SJSA1 (cell line): ENCODE results near the gene MAML3. TPM values are rescaled to one million over a fixed set of nuclear protein-coding genes. Genes with fewer than 3 reads are reported as not detected.

ENCODE experiments used
- DNase-seq, 2 experiments: peaks; one replicate each; pipeline ENCODE4 v3.0.0-alpha.2; 2015 to 2020; ENCODE audit warnings: low spot score in 2 of 2, low read depth in 1 of 2
- H3K27ac ChIP-seq: fragments of 250-450 bp; sonication (Bioruptor Pico); 2 replicates; pipeline ENCODE4 v1.5.1; 2020; ENCODE audit warnings: mild to moderate bottlenecking, moderate library complexity
- H3K27me3 ChIP-seq: fragments of 250-450 bp; sonication (Bioruptor Pico); replicated peaks from 2 replicates; pipeline ENCODE4 v1.5.1; 2020; ENCODE audit warnings: mild to moderate bottlenecking, moderate library complexity
- H3K36me3 ChIP-seq: fragments of 250-450 bp; sonication (Bioruptor Pico); 2 replicates; pipeline ENCODE4 v1.5.1; 2020; ENCODE audit warnings: mild to moderate bottlenecking
- H3K4me1 ChIP-seq: fragments of 250-450 bp; sonication (Bioruptor Pico); replicated peaks from 2 replicates; pipeline ENCODE4 v1.6.1; 2021; ENCODE audit warnings: mild to moderate bottlenecking
- H3K4me3 ChIP-seq: fragments of 250-450 bp; sonication (Bioruptor Pico); 2 replicates; pipeline ENCODE4 v1.5.1; 2020; ENCODE audit warnings: mild to moderate bottlenecking
- H3K9me3 ChIP-seq: fragments of 250-450 bp; sonication (Bioruptor Pico); replicated peaks from 2 replicates; pipeline ENCODE4 v1.5.1; 2020; ENCODE audit warnings: mild to moderate bottlenecking
- total RNA-seq: library from RNA; depleted of rRNA; stranded (reverse); fragments of >200 nt; shearing (Covaris generic); gene quantifications from 2 replicates; pipeline ENCODE4 v1.2.3, GENCODE V29; 2014

Gene MAML3
- total RNA-seq, 1 experiment from 2014 or later, result 1.8 TPM

DNA sequence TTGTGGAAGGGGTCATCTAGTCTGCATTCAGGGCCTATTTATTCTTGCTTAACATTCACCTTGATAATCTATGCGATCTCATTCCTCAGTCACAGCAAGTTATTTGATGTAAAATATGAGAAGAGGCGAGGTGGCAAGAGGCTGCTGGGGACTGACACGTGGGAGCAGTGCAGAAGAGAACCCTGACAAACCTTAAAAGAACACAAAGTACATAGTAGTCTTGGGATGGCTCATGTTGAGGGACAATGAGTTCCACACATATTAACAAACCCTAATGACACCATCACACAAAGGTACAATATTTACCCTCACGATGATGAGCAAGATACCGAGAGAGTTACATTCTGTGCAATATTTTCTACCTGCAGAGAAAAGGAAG lies 57.5 kb downstream of the MAML3 start:
- peaks cover 86% of the 10 kb centered on the region for H3K4me1 ChIP-seq
- no peaks in the 10 kb centered on the region for H3K9me3 ChIP-seq
- no peak overlapping the region for H3K4me3 ChIP-seq
- no peaks in the 10 kb centered on the region for H3K27me3 ChIP-seq
- no peaks in the 10 kb centered on the region for H3K36me3 ChIP-seq
- no peak for DNase-seq
- H3K27ac ChIP-seq, result peak overlapping the region; percentile 84

DNA sequence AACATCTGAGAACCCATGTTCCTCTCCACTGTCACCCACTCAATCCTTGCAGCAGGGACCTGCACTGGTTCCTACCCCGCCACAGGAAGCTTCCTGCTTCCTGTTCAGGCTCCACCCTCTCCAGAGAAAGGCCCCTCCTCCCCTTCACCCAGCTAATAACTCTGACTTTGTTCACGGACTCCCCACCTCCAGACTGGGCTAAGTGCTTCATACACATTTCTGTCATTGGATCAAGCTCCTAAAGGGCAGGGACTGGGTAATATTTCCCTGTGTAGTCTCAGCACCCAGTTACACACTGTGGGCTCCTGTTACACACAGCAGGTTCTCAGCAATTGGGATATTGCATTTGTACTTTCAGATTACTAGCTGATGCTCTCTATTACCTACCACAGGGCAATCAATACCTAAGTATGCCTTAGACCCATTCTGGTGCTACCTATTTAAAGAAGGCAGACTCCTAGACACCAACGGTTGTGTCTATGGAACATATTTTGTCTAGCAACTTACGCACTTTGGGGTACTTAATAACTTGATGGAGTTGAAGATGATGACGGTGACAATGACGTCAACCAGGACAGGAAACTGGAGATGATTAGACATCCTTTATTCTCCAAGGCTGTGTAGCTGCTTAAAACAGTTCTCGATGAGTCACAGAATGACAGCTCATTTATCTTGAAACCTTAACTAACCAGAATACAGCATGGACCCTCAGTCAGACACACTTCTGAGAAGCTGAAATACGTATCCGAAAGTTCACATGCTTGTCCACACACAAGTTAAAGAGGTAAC lies 58.1 kb downstream of the MAML3 start:
- peak overlapping the region; percentile 84 for H3K27ac ChIP-seq
- H3K4me1 ChIP-seq, result peaks cover 92% of the 10 kb centered on the region
- peak; percentile 66 to 76 for DNase-seq
- no peaks in the 10 kb centered on the region for H3K9me3 ChIP-seq
- H3K36me3 ChIP-seq, result no peaks in the 10 kb centered on the region
- H3K27me3 ChIP-seq, result no peaks in the 10 kb centered on the region
- no peak overlapping the region for H3K4me3 ChIP-seq

DNA sequence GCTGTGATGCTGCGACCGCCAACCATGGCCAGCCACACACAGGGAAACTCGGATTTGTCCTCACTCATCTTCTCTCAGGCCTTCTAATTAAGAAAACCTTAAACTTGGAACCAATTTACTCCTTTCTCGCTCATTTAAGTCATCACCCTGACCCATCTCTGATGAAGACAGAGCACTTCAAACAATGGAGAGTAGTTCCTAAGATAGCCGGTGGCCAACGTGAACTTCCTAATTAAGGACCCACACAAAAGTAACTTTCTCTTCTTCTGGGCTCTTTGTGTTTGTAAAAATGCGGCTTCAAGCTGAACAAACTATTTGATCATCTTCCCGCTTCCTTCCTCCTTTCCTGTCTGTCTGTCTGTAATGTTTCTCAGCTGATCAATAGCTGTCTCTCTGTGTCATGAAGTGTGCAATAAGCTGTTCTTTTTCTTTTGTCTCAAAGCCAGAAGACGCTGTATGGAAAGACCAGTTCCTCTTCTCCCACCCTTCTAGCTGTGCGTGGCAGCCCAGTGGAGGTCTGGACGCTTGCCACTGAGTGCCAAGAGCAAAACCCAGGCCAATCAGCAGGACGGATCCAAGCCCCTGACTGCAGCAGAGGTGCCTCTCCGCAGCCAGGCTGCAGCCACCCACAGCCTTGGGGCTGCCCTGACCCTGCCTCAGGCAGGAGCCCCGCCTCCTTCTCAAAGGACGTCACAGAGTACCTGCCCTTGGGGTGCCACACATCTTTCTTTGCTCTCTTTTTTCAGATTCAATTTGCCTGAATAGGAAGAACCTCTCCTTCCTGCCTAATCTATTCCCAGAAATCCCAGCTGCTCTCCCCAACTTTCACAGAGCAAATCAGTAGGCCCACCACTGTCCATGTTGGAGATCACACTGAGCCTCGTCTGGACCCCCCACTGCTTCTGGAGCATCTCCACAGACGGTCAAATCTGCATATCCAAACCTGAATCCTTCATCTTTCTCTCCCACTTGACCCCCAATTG lies 59.3 kb downstream of the MAML3 start:
- H3K9me3 ChIP-seq, result no peaks in the 10 kb centered on the region
- no peak overlapping the region for H3K4me3 ChIP-seq
- H3K4me1 ChIP-seq, result peaks cover 95% of the 10 kb centered on the region
- peak overlapping the region; percentile 84 for H3K27ac ChIP-seq
- H3K27me3 ChIP-seq, result no peaks in the 10 kb centered on the region
- no peaks in the 10 kb centered on the region for H3K36me3 ChIP-seq
- peak; percentile 72 to 74 for DNase-seq

DNA sequence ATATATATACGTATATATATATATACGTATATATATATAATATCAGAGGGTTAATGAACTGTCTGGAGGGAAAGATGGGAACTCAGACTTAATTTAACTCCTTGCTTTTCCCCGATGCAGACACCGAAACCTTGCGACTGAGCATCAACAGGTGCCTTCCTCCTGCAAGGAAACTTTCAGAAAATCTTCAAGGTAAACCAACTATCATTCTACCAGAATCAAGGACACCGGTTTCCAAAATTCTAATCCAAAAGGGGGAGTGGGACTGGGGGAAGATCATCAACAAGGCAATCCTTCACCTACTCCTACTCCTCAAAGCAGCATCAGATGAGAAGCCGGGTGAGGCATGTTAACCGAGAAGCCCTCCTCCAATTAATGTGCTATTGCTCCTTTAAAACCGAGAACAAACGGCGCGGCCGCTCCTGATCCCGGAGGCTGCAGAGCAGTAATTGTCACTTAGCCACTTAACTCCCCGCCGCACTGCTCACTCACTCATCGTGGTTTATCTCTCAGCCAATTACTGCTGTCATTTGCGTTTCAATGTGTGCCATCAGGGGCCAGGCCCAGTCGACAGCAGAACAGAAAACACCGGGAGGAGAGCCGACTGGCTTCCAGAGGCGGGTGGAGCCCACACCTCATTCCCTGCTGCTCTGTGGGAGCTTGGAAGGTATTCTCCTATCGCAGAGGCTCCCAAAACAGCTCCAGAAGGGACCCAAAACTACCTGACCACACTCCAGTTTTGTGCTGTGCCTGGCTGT lies 61.7 kb downstream of the MAML3 start:
- Histone ChIP-seq H3K27ac (peak overlapping the region; percentile 45), H3K36me3 (no peaks in the 10 kb centered on the region), H3K4me1 (peaks cover 85% of the 10 kb centered on the region), H3K4me3 (0 out of 2 replicates have a peak overlapping the region, but pooled peaks have one; percentile 0), H3K9me3 (no peaks in the 10 kb centered on the region), H3K27me3 (no peaks in the 10 kb centered on the region)
- peak in 1 of 2 experiments; percentile 53 for DNase-seq

DNA sequence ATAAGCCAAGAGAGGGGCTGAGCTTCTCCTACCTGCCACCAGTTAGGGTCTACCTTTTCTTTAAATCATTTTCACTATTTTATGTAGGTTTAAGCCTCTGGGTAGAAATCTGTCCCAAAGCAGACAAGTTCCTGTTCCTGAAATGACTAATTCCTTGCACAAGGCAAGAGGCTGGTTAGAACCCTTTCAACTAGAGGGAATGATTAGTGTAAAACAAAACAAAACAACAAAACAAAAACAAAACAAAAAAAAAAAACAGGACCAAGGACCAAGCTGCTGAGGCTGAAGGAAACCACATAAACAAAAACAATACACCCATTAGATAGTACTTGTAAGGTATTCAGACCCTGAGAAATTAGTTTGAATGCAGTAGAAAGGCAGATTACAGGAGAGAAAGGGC lies 62.7 kb downstream of the MAML3 start:
- DNase-seq, result peak in 1 of 2 experiments; percentile 53
- Histone ChIP-seq H3K4me3 (no peak overlapping the region), H3K27me3 (no peaks in the 10 kb centered on the region), H3K4me1 (peaks cover 80% of the 10 kb centered on the region), H3K36me3 (no peaks in the 10 kb centered on the region), H3K9me3 (no peaks in the 10 kb centered on the region), H3K27ac (peak overlapping the region; percentile 93)

DNA sequence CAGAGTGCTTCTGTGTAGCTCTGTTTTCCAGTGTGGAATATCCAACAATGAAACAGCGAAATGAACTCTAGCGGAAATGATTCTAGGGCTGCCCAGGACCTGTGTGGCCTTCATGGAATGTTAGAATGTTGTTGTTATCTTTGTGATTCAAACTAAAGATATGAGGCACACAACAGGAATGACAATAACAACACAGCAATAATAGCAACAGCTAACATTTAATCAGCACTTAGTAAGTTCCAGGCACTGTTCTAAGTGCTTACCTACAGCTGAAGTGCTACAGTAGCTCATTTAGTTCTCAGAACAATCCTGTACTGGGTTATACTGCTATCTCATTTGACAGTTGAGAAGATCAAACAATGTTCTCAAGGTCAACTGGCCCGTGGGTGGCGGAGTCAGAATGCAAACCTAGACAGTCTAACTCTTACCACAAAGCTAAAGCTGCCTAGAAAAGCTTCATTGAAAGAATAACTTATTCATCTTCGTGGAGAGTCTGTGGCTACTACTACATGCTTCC lies 63.7 kb downstream of the MAML3 start:
- peak; percentile 87 to 96 for DNase-seq
- peaks cover 80% of the 10 kb centered on the region for H3K4me1 ChIP-seq
- H3K36me3 ChIP-seq, result no peaks in the 10 kb centered on the region
- no peaks in the 10 kb centered on the region for H3K27me3 ChIP-seq
- no peak overlapping the region for H3K4me3 ChIP-seq
- H3K9me3 ChIP-seq, result no peaks in the 10 kb centered on the region
- H3K27ac ChIP-seq, result peak overlapping the region; percentile 93

DNA sequence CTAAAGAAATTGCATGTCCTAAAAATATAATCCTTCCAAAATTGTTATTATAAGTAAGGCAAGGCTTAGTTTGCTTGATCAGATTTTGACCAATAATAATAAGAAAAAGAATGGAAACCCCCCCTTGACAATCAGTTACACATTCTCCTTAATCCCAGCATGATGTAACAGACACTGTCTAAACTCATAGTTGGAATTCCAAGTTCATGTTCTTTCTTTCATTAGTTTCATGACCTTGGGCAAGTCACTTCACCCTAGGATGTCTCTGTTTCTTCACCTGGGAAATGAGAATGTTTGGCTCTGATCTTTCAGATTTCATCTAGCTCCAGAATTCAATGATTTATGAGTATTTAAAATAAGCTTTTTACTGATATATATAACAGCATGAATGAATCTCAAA lies 64.8 kb downstream of the MAML3 start:
- DNase-seq, result peak in 1 of 2 experiments; percentile 47
- H3K36me3 ChIP-seq, result no peaks in the 10 kb centered on the region
- H3K27ac ChIP-seq, result peak overlapping the region; percentile 93
- peaks cover 80% of the 10 kb centered on the region for H3K4me1 ChIP-seq
- no peaks in the 10 kb centered on the region for H3K27me3 ChIP-seq
- H3K4me3 ChIP-seq, result no peak overlapping the region
- H3K9me3 ChIP-seq, result no peaks in the 10 kb centered on the region

DNA sequence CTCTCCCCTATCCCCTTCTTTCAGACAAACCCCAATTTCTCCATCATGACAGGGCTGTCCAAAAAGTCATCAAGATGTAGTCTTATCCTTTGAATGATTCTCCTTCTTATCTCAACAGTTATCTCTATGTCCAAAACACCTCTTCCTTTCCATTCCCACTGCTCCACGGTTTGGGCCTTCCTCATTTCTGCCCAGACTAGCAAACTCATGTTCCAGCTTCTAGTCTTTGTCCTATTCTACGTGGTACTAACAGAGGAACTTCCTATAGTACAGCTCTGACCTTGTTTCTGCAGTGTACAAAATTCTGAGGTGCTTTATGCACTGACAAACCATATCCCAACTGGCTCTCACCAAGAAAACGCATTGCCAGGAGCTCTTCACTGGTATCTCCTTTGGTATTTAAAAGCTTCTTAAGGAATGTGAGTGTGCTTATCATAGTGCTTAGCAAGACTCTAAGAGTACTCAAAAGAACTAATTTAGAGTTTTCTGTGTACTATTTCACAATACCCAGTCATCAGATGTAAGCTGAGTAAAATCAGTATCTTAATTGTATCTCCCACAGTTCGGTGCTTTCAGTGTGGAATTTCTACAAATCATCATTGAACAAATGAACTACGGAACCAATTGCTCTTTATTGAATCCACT lies 65.5 kb downstream of the MAML3 start:
- Histone ChIP-seq H3K4me3 (no peak overlapping the region), H3K27me3 (no peaks in the 10 kb centered on the region), H3K4me1 (peaks cover 80% of the 10 kb centered on the region), H3K36me3 (no peaks in the 10 kb centered on the region), H3K27ac (peak overlapping the region; percentile 93; the same call in 1 of the 2 replicates), H3K9me3 (no peaks in the 10 kb centered on the region)
- DNase-seq, result no peak

DNA sequence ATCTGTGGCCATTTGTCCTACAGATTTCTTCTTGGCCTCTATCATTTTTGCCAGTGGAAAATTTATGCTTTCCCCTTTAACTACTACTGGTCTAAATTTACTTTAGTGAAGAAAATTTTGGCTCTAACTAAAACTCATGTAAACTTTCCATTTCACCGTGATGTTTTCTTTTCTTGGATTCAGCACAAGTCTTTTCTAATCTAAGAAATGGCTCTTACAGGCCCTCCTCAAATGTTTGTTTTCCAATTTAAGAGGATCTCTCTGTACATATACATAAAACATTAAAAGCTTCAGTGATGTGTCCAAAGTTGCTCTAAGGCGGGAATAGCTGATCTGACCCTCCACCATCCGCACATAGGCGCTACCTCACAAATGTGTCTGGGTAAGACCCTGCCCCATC lies 68.1 kb downstream of the MAML3 start:
- Histone ChIP-seq H3K36me3 (no peaks in the 10 kb centered on the region), H3K27me3 (no peaks in the 10 kb centered on the region), H3K4me3 (no peak overlapping the region), H3K9me3 (no peaks in the 10 kb centered on the region), H3K27ac (peak overlapping the region; percentile 97), H3K4me1 (peaks cover 84% of the 10 kb centered on the region)
- DNase-seq, result peak in 1 of 2 experiments; percentile 37

DNA sequence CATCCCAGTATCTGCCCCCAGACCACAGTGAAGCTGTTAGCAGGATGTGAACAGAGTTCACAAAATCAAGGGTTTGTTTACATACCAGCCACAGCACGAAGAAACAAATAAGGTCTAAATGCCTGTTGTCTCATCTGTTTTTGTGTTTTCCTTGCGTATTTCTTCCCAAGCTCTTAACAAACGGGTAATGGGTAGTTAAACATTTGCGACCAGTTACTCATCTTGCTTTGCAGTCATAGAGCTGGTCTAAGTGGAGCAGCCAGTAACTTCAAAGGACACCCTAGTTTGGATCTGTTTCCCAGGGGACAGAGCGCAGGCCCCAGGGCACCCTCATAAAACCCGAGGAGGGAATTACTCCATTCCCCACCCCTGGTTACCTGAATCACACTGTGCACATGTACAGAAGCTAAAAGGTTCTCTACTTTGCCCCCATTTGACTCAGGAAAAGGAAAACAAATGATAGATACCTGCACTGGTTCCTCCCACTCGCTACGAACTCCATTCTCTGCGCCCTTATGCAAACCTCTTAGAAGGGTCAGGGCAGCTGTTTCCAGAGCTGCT lies 68.8 kb downstream of the MAML3 start:
- peak overlapping the region; percentile 97 for H3K27ac ChIP-seq
- peak; percentile 77 to 94 for DNase-seq
- no peaks in the 10 kb centered on the region for H3K36me3 ChIP-seq

DNA sequence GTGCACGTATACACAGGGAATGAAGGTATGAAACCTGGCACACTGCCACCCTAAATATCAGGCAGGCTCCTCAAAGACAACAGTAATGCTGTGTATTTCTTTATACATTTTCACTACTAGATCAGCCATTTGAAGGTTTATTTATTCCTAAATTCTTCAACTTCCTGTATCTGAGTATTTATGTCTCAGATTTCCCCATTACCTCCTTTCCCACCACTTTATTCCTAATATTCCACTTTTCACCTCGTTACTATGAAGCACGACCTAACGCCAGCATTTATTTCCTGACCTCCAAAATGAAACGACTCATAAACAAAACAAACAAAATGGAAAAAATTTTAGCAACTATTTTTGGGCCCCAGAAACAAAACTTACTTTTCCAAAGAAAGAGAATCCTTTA lies 69.6 kb downstream of the MAML3 start:
- H3K4me3 ChIP-seq, result no peak overlapping the region
- no peaks in the 10 kb centered on the region for H3K36me3 ChIP-seq
- no peaks in the 10 kb centered on the region for H3K27me3 ChIP-seq
- H3K4me1 ChIP-seq, result peaks cover 80% of the 10 kb centered on the region
- H3K27ac ChIP-seq, result peak overlapping the region; percentile 97
- H3K9me3 ChIP-seq, result no peaks in the 10 kb centered on the region
- DNase-seq, result no peak

More for the DNA sequence above, 68.8 kb downstream of the MAML3 start:
- no peaks in the 10 kb centered on the region for H3K9me3 ChIP-seq
- H3K4me3 ChIP-seq, result no peak overlapping the region
- H3K4me1 ChIP-seq, result peaks cover 85% of the 10 kb centered on the region
- no peaks in the 10 kb centered on the region for H3K27me3 ChIP-seq

DNA sequence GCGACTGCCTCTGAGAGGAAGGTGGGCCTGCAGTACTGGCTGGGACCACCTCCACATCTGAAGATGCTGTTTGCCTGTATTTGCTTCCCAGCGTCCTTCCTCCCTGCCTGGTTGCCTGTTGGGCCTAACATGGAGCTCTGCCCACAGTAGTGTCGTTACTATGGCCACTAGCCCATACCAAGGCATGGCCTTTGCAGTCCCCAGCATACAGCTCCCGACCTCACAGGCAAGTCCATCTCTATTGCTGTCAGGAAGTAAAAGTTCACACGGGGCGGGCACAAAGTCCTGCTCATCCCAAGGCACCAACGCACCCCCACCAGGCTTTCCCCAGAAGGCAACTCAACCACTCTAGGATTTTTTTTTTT lies 71.6 kb downstream of the MAML3 start:
- Histone ChIP-seq H3K4me3 (no peak overlapping the region), H3K9me3 (no peaks in the 10 kb centered on the region), H3K4me1 (peaks cover 77% of the 10 kb centered on the region), H3K36me3 (no peaks in the 10 kb centered on the region), H3K27ac (peak overlapping the region; percentile 75), H3K27me3 (no peaks in the 10 kb centered on the region)
- no peak for DNase-seq
